GM19395 (cell line): Measurements from ENCODE around the gene GPC1.

ENCODE experiments used
- ATAC-seq: cut with Tn5 transposase; IDR thresholded peaks from one replicate; pipeline ENCODE4 v1.9.1; 2021; ENCODE audit warnings: mild to moderate bottlenecking, moderate library complexity; ENCODE audit not compliant: unreplicated experiment

GPC1 gene

DNA sequence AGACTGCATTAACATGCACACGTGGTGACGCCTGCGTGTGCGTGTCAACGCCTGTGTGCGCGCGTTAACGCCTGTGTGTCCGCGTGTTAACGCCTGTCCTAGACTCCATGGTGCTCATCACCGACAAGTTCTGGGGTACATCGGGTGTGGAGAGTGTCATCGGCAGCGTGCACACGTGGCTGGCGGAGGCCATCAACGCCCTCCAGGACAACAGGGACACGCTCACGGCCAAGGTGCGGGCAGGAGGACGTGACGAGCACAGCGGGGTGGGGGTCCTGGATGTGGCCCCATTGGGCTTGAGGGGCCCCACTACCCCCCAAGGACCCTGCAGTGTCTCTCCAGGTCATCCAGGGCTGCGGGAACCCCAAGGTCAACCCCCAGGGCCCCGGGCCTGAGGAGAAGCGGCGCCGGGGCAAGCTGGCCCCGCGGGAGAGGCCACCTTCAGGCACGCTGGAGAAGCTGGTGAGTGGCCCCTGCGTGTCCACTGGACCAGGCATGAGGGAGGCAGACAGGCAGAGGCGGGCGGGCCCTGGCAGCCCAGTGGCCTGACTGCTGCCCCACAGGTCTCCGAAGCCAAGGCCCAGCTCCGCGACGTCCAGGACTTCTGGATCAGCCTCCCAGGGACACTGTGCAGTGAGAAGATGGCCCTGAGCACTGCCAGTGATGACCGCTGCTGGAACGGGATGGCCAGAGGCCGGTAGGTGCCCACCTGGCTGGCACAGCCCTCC is 29.2 kb downstream of the GPC1 start:
- no peak for ATAC-seq

DNA sequence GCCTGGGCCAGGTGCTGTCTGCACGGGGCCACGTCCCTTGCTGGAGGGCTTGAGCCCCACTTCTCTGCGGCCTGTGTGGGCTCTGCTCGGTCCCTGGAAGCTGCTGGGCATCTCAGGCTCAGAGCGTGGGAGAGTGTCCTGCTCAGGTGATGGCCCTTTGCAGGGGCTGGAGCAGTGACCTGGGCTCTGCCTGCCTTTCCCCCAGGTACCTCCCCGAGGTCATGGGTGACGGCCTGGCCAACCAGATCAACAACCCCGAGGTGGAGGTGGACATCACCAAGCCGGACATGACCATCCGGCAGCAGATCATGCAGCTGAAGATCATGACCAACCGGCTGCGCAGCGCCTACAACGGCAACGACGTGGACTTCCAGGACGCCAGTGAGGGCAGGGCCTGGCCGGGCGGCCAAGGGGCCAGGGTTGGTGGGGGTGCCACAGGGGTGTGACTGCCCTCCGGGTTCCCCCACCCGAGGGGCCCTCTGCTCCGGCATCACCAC is 29.9 kb downstream of the GPC1 start:
- ATAC-seq: no peak

DNA sequence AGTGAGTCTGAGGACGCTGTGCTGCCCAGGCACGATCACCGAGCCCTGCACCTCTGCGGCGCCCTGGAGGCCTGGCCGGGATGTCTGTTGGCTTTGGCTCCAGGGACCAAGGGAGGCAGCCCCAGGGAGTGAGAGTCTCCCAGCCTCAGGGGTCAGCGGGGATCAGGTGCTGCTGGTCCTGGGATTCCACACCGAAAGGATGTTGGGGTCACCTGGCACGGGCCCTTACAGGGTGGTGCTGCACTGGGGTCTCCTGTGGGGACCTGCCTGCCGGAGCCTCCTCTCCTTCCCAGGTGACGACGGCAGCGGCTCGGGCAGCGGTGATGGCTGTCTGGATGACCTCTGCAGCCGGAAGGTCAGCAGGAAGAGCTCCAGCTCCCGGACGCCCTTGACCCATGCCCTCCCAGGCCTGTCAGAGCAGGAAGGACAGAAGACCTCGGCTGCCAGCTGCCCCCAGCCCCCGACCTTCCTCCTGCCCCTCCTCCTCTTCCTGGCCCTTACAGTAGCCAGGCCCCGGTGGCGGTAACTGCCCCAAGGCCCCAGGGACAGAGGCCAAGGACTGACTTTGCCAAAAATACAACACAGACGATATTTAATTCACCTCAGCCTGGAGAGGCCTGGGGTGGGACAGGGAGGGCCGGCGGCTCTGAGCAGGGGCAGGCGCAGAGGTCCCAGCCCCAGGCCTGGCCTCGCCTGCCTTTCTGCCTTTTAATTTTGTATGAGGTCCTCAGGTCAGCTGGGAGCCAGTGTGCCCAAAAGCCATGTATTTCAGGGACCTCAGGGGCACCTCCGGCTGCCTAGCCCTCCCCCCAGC is 30.5 kb downstream of the GPC1 start:
- no peak for ATAC-seq

DNA sequence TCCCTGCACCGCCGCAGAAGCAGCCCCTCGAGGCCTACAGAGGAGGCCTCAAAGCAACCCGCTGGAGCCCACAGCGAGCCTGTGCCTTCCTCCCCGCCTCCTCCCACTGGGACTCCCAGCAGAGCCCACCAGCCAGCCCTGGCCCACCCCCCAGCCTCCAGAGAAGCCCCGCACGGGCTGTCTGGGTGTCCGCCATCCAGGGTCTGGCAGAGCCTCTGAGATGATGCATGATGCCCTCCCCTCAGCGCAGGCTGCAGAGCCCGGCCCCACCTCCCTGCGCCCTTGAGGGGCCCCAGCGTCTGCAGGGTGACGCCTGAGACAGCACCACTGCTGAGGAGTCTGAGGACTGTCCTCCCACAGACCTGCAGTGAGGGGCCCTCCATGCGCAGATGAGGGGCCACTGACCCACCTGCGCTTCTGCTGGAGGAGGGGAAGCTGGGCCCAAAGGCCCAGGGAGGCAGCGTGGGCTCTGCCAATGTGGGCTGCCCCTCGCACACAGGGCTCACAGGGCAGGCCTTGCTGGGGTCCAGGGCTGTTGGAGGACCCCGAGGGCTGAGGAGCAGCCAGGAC is 31.2 kb downstream of the GPC1 start:
- ATAC-seq: no peak

DNA sequence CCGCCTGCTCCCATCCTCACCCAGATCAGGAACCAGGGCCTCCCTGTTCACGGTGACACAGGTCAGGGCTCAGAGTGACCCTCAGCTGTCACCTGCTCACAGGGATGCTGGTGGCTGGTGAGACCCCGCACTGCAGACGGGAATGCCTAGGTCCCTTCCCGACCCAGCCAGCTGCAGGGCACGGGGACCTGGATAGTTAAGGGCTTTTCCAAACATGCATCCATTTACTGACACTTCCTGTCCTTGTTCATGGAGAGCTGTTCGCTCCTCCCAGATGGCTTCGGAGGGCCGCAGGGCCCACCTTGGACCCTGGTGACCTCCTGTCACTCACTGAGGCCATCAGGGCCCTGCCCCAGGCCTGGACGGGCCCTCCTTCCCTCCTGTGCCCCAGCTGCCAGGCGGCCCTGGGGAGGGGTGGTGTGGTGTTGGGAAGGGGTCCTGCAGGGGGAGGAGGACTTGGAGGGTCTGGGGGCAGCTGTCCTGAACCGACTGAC is 31.7 kb downstream of the GPC1 start:
- no peak for ATAC-seq

DNA sequence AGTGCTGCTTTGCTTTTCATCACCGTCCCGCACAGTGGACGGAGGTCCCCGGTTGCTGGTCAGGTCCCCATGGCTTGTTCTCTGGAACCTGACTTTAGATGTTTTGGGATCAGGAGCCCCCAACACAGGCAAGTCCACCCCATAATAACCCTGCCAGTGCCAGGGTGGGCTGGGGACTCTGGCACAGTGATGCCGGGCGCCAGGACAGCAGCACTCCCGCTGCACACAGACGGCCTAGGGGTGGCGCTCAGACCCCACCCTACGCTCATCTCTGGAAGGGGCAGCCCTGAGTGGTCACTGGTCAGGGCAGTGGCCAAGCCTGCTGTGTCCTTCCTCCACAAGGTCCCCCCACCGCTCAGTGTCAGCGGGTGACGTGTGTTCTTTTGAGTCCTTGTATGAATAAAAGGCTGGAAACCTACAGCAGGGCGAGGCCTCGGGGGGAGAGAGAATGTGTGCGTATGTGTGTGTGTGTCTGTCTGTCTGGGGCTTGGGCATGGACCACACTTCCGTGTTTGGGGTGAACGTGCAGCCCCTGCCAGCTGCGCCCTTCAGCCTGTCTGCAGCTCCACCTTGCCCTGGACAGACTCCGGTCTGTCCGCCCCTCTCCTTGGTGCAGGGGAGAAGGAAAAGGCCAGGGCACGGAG is 32.3 kb downstream of the GPC1 start:
- no peak for ATAC-seq

DNA sequence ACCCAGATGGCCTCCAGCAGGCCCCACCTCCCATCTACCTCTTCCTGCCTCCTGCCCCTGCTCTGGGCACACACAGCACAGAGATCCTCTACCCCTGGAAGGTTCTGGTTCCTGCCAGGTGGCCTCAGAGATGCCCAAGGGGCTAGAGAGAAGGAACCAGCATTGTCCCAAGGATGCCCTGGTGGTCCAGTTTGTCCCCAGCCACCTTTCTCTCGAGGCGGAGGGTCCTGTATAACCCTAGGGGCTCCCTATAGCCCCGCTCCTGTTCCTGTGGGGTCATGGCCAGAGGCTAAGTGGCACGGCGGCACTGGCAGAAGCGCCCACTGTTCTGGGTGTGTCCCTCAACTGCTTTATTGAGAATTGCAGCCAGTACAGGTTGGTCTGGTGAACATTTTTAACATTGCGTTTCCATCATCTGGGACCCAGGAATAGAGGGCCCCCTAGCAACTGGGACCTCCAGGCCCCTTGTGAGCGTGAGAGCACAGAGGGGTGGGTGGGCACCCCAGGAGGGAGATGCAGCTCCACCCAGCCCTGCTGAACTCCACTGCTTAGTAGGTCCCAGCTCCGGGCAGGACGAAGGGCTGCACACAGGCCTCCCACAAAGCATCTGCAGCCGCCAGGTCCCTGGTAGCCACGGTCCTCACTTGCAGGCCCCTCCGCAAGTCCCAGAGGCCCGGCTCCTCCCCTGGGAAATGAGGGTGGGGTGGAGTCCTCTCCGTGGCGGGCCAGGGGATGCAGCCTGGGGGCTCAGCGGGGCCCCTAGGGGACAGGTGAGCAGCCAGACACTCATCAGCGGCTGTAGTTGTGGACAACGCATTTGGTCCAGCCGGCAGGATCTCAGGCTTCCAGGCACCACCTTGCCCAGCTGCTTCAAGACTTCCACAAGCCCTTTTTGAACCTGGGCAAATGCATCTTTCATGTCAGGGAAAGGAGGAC is 33.1 kb downstream of the GPC1 start:
- no peak for ATAC-seq

DNA sequence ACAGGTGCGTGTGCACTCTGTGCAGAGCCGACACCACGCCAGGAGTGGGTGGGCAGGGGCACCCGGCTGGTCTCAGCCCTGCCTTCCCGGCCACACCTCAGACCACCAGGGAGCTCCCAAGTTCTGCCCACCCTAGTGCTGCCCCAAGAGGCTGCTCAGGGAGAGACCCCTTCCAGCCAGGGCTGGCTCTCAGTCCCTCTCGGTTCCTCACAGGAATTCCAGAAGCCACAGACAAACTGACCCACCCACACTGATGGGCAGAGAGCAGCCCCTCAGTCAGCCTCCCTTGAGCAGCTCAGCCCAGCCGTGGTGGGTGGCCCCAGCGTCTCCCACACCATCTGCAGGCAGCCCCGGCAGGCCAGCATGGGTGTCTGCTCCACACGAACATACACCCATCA is 33.8 kb downstream of the GPC1 start:
- ATAC-seq: no peak

DNA sequence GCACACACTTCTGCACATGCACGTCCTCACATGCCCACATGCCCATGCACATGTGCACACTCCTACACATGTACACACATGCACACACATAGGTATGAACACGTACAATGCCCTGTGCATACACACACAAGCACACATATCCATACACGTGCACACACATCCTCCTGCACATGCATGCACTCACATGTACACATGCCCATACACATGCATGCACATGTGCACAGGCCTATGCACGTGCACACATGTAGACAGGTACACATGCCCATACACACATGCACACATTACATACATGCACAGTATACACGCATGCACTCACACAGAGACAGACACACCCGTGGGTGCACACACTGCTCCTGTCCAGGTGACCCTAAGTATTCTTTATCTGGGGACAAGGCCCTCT is 34.3 kb downstream of the GPC1 start:
- ATAC-seq: no peak

DNA sequence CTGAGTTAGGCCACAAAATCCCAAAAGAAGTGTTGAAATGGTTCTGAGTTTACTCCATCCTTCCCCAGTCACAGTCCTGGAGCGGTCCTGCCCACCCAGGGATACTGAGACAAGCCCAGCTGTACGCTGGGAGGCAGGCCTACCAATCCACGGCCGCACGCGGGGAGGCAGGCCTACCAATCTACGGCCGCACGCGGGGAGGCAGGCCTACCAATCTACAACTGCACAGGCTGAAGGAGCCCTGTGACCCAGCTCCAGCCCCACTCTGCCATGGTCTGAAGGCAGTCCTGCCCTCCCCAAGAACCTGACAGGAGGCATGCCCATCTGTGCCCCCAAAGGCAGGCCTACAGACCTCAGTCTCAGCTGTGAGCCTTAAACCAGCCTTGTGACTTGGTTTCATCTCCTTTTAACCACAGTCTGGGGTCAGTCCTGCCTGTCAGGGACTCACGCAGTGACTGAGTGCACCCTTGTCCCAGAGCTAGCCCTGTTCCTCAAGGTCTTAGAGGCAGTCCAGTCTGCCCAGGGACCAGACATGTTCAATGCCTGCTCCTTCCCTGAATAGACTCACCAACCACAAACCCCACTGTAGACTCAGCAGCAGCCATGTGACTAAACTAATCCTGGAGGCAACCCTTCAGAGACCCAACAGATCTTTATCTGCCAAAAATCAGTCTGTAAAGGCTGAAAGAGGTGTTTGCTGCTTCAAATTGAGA is 36.8 kb downstream of the GPC1 start:
- ATAC-seq: no peak

DNA sequence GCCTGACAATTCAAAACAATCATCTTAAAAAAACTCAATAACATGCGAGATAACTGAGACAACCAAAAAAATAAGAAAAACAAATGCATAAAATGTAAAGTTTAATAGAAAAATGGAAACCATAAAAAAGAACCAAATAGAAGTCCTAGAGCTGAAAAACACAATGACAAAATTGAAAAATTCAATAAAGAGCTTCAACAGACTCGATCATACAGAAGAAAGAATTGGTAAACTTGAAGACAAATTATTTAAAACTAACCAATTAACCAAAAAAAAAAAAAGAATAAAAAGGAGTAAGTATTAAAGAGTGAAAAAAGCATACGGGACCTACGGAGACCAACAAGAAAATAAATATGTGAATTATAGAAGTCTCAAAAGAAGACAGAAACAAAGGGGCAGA is 37.7 kb downstream of the GPC1 start:
- no peak for ATAC-seq

DNA sequence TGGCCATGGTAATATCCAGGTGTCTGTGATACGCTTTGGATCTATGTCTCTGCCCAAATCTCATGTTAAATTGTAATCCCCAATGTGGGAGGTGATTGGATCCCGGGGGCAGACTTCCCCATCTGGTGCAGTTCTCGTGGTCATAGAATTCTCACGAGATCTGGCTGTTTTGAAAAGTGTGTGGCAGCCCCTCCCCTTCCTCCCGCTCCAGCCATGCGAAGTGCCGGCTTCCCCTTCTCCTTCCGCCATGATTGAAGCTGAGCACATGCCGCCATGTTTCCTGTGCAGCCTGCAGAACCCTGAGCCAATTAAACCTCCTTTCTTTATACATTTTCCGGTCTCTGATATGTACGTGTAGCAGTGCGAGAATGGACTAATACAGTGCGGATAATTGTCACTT is 42.5 kb downstream of the GPC1 start:
- ATAC-seq: no peak

DNA sequence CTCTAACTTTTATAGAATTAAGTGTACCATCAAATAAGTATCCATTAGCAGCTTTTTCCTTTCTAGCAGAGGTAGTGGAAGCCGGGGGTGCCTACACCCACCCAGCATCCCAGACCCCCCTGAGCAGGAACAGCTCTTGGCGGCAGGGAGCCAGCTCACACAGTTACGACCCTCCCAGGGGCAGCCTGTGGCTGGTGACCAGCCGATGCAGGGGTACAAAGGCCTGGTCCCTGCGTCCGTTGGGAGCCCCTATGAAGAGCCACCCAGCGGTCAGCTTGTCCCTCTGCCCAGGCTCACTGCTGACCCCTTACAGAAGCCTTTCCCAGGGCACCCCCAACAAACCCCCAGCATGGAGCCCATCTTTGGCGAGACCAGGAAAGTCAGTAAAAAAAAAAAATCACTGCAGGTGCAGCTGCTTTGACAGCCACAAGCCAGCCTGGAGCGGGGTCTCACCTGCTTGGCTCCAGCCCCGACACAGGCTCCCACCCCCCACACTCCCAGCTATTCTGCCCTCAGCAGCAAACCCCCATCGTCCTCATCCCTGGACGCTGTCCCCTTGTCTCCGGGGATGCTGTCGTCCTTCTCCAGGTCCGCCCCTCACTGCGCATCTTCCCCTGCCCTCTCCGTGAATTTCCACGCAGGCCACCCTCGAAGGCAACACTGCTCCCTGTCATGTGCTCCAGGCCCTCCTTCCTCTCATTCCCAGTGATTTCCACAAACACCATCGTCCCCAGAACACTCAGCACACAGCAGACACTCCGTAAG is 43.1 kb downstream of the GPC1 start:
- ATAC-seq: no peak

DNA sequence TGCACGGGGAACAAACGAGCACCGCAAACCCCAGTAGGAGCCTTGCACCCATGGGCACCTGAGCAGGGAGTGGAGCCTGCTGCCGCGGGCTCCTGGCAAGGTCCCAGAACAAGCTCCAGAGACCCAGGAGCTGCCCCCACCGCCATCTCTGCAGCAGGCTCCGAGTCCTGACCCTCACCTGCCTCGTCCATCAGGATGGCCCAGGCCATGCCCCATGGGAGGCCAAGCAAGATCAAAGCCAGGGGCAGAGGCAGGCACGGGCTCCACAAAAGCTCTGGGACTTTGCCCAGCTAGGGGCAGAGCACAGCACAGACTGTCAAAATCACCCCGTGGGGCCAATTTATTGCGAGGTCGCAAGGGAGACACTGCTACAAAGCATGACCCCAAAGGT is 43.6 kb downstream of the GPC1 start:
- ATAC-seq: no peak

DNA sequence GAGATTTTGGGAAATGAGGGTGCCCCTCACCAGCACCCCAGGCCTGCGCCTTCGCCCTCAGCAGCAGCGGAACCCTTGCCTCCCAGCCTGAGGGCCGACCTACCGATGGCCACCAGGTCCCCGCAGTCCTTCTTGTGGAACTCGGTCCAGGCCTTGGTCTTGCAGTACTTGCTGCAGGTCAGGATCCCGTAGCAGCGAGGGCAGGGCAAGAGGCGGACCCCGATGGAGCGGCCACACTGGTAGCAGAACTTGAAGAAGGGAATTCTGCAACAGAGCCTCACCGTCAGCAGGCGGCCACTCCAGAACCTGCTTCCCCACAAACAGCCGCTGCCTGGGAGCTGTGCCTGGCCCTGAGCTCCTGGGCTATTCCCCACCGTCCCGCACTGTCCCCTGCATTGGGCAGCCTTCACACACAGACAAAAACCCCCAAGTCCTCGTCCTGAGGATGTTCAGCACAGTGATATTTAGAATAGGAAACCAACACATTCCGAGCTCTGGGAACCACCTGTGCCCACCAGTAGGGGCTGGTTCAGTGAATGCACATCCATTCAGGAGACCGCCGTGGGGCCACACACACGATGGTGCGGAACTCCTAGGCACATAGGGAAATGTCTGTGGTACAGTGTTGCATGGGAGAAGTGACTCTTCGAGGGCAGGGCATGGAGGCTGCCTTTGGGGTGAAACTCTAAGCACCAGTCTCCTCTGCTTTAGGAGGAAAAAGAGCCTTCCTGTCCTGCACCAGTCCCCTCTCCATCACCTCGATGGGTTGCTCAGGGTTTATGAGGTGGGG is 45.6 kb downstream of the GPC1 start:
- ATAC-seq: no peak

DNA sequence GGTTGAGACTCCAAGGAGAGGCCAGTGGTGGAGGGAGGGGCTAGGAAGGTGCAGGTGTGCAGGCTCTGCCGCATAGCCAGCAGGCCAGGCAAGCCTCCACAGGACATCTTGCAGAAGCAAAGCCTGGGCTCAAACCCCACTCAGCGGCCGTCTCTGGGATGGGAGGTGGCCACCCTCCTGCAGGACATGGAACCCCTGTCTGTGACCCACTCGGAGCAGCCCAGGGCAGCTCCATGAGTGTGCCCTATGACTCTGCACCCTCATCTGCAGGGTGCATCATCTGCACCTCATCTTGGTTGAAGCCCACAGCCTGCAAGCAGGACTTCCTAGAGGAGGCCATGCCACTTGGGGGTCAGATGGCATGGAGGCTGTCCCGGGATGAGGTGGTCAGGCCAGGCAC is 46.3 kb downstream of the GPC1 start:
- ATAC-seq: no peak

DNA sequence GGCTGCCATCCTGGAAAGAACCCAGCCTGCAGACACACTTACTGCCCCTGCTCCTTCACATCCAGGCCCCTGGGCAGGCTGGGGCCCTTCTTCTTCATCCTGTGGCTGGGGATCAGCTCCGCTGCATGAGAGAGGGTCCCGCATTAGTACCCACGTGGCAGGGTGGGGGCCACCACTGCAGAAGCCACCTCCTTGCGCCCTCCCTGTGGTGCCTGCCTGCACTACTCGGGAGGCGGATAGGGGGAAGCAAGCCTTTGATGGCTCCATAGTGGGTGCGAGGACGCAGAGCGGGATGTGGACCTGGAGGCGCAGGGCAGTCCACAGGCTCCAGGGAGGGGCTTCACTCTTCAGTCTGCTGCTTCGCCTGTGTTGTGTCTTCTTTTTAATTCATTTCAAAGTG is 46.7 kb downstream of the GPC1 start:
- no peak for ATAC-seq

DNA sequence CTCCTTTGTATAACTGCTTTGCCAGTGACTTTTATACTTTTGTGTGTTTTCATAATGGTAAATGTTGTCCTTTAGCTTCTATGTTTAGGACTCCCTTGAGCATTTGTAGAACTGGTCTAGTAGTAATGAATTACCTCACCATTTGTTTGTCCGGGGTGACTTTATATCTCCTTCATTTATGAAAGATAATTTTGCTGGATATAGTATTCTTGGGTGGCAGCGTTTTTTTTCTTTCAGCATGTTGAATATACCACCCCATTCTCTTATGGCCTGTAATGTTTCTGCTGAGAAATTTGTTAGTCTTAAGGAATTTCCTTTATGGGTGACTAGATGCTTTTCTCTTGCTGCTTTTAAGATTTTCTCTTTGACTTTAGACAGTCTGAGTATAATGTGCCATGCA is 56.0 kb downstream of the GPC1 start:
- no peak for ATAC-seq
